ENCODE data around the gene STAC2. TPM values are rescaled to one million over a fixed set of nuclear protein-coding genes. Genes with fewer than 3 reads are reported as not detected.

STAC2 gene, protein sequence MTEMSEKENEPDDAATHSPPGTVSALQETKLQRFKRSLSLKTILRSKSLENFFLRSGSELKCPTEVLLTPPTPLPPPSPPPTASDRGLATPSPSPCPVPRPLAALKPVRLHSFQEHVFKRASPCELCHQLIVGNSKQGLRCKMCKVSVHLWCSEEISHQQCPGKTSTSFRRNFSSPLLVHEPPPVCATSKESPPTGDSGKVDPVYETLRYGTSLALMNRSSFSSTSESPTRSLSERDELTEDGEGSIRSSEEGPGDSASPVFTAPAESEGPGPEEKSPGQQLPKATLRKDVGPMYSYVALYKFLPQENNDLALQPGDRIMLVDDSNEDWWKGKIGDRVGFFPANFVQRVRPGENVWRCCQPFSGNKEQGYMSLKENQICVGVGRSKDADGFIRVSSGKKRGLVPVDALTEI
- polyA plus RNA-seq (2011; rRNA removed) (0.03 TPM in 2 replicates), polyA plus RNA-seq (2017; fragmentation: RNase III; extraction: RNeasy Plus Mini Kit Qiagen cat#74134 plus additional on column Dnase treatment) (0.16 to 0.29 TPM (median 0.26 TPM) in 3 replicates), polyA minus RNA-seq (2011; rRNA and poly(A)+ RNA removed) (0.15 TPM in 1 of 2 replicates, not detected in the other)
- 0.08 and 0.12 TPM in 2 replicates for polyA plus RNA-seq (2012; cell fraction: cytosol; rRNA removed)
- polyA plus RNA-seq (2012; cell fraction: nucleus; rRNA removed) = 0.10 TPM in 2 replicates

GRCh38 chr17:39225308-39225958 lies at the start of gene STAC2:
TSS of gene STAC2 (minus strand) at chr17:39225945. CDS start at chr17:39225502, 443 bp downstream.
- no peak for TF ChIP-seq MAZ (IDR thresholded peaks at IDR 0.05; ENCODE audit: borderline replicate concordance, low read depth, low read length)
- TF ChIP-seq ATOH8 (CRISPR knock-in tag; IDR thresholded peaks at IDR 0.05; ENCODE audit: low read depth) = no peak
- POLR2A ChIA-PET = interaction anchor here (1.4 kb wide), 1 partner anchor 26 kb away, joined by 10 read pairs; the partner anchor contains the start of gene RPL19
- Histone ChIP-seq H3K27ac (peak within 1 kb of the TSS; percentile 40 to 71; a peak in 5 of 6 replicates), H3K9me3 (no peaks in the 10 kb centered on the region), H3K4me3 (peak within 1 kb of the TSS; percentile 46), H3K4me1 (peaks cover 28% of the 10 kb centered on the region), H3K4me2 (peak within 1 kb of the TSS; percentile 94)
- FAIRE-seq (no peak), ATAC-seq (peak; percentile 48 to 62; a peak in 5 of 6 replicates), DNase-seq (ENCODE audit: low read depth in 1 of 2, low spot score in 1 of 2) (no peak)
- CTCF ChIA-PET = interaction anchor here (1.2 to 3.5 kb wide), 4 partner anchors 10 to 19 kb away, joined by 3 to 27 read pairs (median 8); no protein-coding TSS in a partner anchor
- WGBS (ENCODE audit: missing lambda C conversion rate) = 38% methylated on average over 41 of the region's 71 CpGs

DNA sequence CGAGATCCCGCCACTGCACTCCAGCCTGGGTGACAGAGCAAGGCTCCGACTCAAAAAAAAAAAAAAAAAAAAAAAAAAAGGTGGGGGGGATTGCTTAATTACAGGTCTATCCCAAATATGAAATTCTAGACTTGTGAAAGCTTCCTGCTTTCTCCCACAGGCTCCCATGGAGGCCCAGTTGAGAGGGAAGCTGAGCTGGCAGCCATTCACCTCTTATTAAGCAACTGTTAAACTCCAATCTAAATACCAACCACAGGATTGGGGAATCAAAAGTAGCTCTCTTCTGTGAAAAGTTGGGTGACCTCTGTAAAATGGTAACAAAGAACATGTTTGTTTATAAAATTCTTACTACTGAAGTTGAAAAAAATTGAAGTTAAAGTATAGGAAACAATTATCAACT lies 45.8 kb upstream of the STAC2 start:
- POLR2A ChIA-PET = interaction anchor here (1.0 kb wide), 1 partner anchor 179 kb away, joined by 3 read pairs; the partner anchor contains the start of gene MED1
- CTCF ChIA-PET = interaction anchor here (0.8 to 2.2 kb wide), 3 partner anchors 26 to 121 kb away, joined by 3 to 9 read pairs (median 3); no protein-coding TSS in a partner anchor
- no peaks in the 10 kb centered on the region for H3K9me3 ChIP-seq
- DNase-seq (ENCODE audit: low read depth in 1 of 2, low spot score in 1 of 2) = no peak
- no peak overlapping the region for H3K4me2 ChIP-seq
- H3K4me3 ChIP-seq = no peak overlapping the region
- TF ChIP-seq, protein P1, sequence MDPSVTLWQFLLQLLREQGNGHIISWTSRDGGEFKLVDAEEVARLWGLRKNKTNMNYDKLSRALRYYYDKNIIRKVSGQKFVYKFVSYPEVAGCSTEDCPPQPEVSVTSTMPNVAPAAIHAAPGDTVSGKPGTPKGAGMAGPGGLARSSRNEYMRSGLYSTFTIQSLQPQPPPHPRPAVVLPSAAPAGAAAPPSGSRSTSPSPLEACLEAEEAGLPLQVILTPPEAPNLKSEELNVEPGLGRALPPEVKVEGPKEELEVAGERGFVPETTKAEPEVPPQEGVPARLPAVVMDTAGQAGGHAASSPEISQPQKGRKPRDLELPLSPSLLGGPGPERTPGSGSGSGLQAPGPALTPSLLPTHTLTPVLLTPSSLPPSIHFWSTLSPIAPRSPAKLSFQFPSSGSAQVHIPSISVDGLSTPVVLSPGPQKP (IDR thresholded peaks at IDR 0.05; ENCODE audit: low read depth, low read length) = no peak
- TF ChIP-seq MYC (IDR thresholded peaks at IDR 0.05; ENCODE audit: borderline replicate concordance, low read length) = no peak
- TF ChIP-seq HEYL (CRISPR knock-in tag; IDR thresholded peaks at IDR 0.05) = no peak
- TF ChIP-seq, protein P2, sequence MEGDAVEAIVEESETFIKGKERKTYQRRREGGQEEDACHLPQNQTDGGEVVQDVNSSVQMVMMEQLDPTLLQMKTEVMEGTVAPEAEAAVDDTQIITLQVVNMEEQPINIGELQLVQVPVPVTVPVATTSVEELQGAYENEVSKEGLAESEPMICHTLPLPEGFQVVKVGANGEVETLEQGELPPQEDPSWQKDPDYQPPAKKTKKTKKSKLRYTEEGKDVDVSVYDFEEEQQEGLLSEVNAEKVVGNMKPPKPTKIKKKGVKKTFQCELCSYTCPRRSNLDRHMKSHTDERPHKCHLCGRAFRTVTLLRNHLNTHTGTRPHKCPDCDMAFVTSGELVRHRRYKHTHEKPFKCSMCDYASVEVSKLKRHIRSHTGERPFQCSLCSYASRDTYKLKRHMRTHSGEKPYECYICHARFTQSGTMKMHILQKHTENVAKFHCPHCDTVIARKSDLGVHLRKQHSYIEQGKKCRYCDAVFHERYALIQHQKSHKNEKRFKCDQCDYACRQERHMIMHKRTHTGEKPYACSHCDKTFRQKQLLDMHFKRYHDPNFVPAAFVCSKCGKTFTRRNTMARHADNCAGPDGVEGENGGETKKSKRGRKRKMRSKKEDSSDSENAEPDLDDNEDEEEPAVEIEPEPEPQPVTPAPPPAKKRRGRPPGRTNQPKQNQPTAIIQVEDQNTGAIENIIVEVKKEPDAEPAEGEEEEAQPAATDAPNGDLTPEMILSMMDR (IDR thresholded peaks at IDR 0.05) = no peak
- TF ChIP-seq NFE2L2 (conservative IDR thresholded peaks at IDR 0.05; ENCODE audit: low read length) = no peak
- TF ChIP-seq EP300 (IDR thresholded peaks at IDR 0.05) = no peak
- no peak for TF ChIP-seq KDM1A (IDR thresholded peaks at IDR 0.05; ENCODE audit: low read depth)
- TF ChIP-seq HOXB13 (CRISPR knock-in tag; IDR thresholded peaks at IDR 0.05; ENCODE audit: low read depth) = no peak
- no peak for TF ChIP-seq RNF2 (IDR thresholded peaks at IDR 0.05; ENCODE audit: borderline replicate concordance, low read depth)
- TF ChIP-seq NR3C1 (IDR thresholded peaks at IDR 0.05) = no peak
- TF ChIP-seq HES2 (IDR thresholded peaks at IDR 0.05) = no peak
- TF ChIP-seq ZC3H11A (IDR thresholded peaks at IDR 0.05) = no peak
- whole genome bisulfite sequencing (ENCODE audit: missing lambda C conversion rate) = 88% methylated on average over 3 of the region's 3 CpGs
- H3K27ac ChIP-seq = no peak overlapping the region
- H3K4me1 ChIP-seq = no peaks in the 10 kb centered on the region
- no peak for FAIRE-seq
- no peak for ATAC-seq

Data from A549 (cell line).